HepG2 (cell line): ENCODE measurements around the gene MISP3. TPM values are rescaled to one million over a fixed set of nuclear protein-coding genes. Genes with fewer than 3 reads are reported as not detected.

ENCODE experiments used
- CHD4 ChIP-seq: fragments of 200-600 bp; sonication (generic); IDR thresholded peaks from 2 replicates; pipeline ENCODE4 v1.7.0; 2017; ENCODE audit warnings: mild to moderate bottlenecking, low read length, borderline replicate concordance
- GFI1 ChIP-seq: sonication (generic); formaldehyde crosslinking; IDR thresholded peaks from 2 replicates; pipeline ENCODE4 v1.5.0; 2020; ENCODE audit warnings: missing genetic modification reagents, mild to moderate bottlenecking, borderline replicate concordance
- HDAC6 ChIP-seq: fragments of 200-600 bp; sonication (generic); IDR thresholded peaks from 2 replicates; pipeline ENCODE4 v1.7.0; 2017; ENCODE audit warnings: mild to moderate bottlenecking, antibody characterized with exemption, low read length, low read depth
- HMGXB3 ChIP-seq: sonication (generic); formaldehyde crosslinking; IDR thresholded peaks from 2 replicates; pipeline ENCODE4 v1.4.0; 2020; ENCODE audit warnings: missing genetic modification reagents, borderline replicate concordance
- MBNL3 ChIP-seq: fragments of 250-450 bp; sonication (Bioruptor Pico); conservative IDR thresholded peaks from 2 replicates; pipeline ENCODE4 v1.8.0; 2022; ENCODE audit warnings: mild to moderate bottlenecking, inconsistent platforms
- PLRG1 ChIP-seq: fragments of 450-650 bp; conservative IDR thresholded peaks from 2 replicates; pipeline ENCODE4 v1.6.1; 2016
- RARA ChIP-seq: IDR thresholded peaks from 2 replicates; pipeline ENCODE4 v1.6.1; 2016; ENCODE audit warnings: missing genetic modification reagents, missing compliant biosample characterization
- REXO4 ChIP-seq: sonication (generic); formaldehyde crosslinking; IDR thresholded peaks from 2 replicates; pipeline ENCODE4 v1.8.0; 2022; ENCODE audit warnings: missing genetic modification reagents, mild to moderate bottlenecking, borderline replicate concordance
- SMAD3 ChIP-seq: sonication (generic); formaldehyde crosslinking; IDR thresholded peaks from 2 replicates; pipeline ENCODE4 v1.4.0; 2020; ENCODE audit warnings: missing genetic modification reagents
- ZFP36L1 ChIP-seq: sonication (generic); formaldehyde crosslinking; IDR thresholded peaks from 2 replicates; pipeline ENCODE4 v1.8.0; 2022; ENCODE audit warnings: mild to moderate bottlenecking, missing genetic modification reagents, moderate library complexity
- ZFP82 ChIP-seq: sonication (generic); formaldehyde crosslinking; IDR thresholded peaks from 2 replicates; pipeline ENCODE4 v1.5.1; 2020; ENCODE audit warnings: mild to moderate bottlenecking, missing genetic modification reagents, borderline replicate concordance
- ZNF10 ChIP-seq: sonication (generic); formaldehyde crosslinking; IDR thresholded peaks from 2 replicates; pipeline ENCODE4 v1.4.0; 2020; ENCODE audit warnings: mild to moderate bottlenecking, low read depth, missing genetic modification reagents, borderline replicate concordance
- ZNF251 ChIP-seq: sonication (generic); formaldehyde crosslinking; IDR thresholded peaks from 2 replicates; pipeline ENCODE4 v1.9.0; 2021; ENCODE audit warnings: mild to moderate bottlenecking, missing genetic modification reagents
- ZNF431 ChIP-seq: sonication (generic); formaldehyde crosslinking; IDR thresholded peaks from 2 replicates; pipeline ENCODE4 v1.9.0; 2022; ENCODE audit warnings: missing genetic modification reagents, low read depth, mild to moderate bottlenecking, borderline replicate concordance
- ZNF484 ChIP-seq: sonication (generic); formaldehyde crosslinking; IDR thresholded peaks from 2 replicates; pipeline ENCODE4 v1.5.1; 2020; ENCODE audit warnings: mild to moderate bottlenecking, low read depth, missing genetic modification reagents, borderline replicate concordance
- ZNF501 ChIP-seq: sonication (generic); formaldehyde crosslinking; IDR thresholded peaks from 2 replicates; pipeline ENCODE4 v1.5.1; 2020; ENCODE audit warnings: mild to moderate bottlenecking, moderate library complexity, missing genetic modification reagents
- ZNF550 ChIP-seq: sonication (generic); formaldehyde crosslinking; IDR thresholded peaks from 2 replicates; pipeline ENCODE4 v1.4.0; 2020; ENCODE audit warnings: mild to moderate bottlenecking, missing genetic modification reagents, borderline replicate concordance
- ZNF687 ChIP-seq: sonication (generic); formaldehyde crosslinking; IDR thresholded peaks from 2 replicates; pipeline ENCODE4 v1.5.1; 2020; ENCODE audit warnings: mild to moderate bottlenecking, missing genetic modification reagents, moderate library complexity
- ZNF784 ChIP-seq: sonication (generic); formaldehyde crosslinking; IDR thresholded peaks from 2 replicates; pipeline ENCODE4 v1.5.1; 2020; ENCODE audit warnings: missing genetic modification reagents, mild to moderate bottlenecking, borderline replicate concordance
- ZNF891 ChIP-seq: sonication (generic); formaldehyde crosslinking; IDR thresholded peaks from 2 replicates; pipeline ENCODE4 v1.5.0; 2020; ENCODE audit warnings: mild to moderate bottlenecking, missing genetic modification reagents
- ZSCAN30 ChIP-seq: sonication (generic); formaldehyde crosslinking; IDR thresholded peaks from 2 replicates; pipeline ENCODE4 v1.5.0; 2020; ENCODE audit warnings: mild to moderate bottlenecking, missing genetic modification reagents
- polyA plus RNA-seq, 8 experiments: library from polyadenylated mRNA; depleted of rRNA in 3 of 8; stranded (reverse) in 7 of 8; unstranded in 1 of 8; fragments of >200 nt; fragmentation: Illumina TruSeq in 4 of 8; extraction: Trizol in 4 of 8; gene quantifications; 2 replicates each; pipeline versions ENCODE4 v1.2.1 to v1.2.3, GENCODE V29; 2011 to 2016; ENCODE audit warnings: low read depth in 4 of 8, missing spikeins in 1 of 8, mixed read lengths in 1 of 8; ENCODE audit not compliant: insufficient read depth in 1 of 8
- total RNA-seq, 5 experiments: library from RNA; depleted of rRNA; stranded (reverse); fragments of >200 nt; fragmentation: Illumina TruSeq; extraction: Trizol; gene quantifications; 2 replicates each; pipeline ENCODE4 v1.2.3, GENCODE V29; 2016; ENCODE audit warnings: low read depth in 1 of 5

Gene MISP3
- total and polyA plus RNA-seq, 2 of the 13 experiments (the other 11 are each of a cell fraction or from before 2014, with no cell fraction given), result 2.5 to 5.4 TPM

GRCh38 chr19:14072535-14073260 is at the start of gene MISP3 (continued):
- TF ChIP-seq ZNF431, result no peak
- peak; percentile 2; the same call in 1 of the 2 replicates for TF ChIP-seq ZNF687
- TF ChIP-seq ZNF10 (CRISPR knock-in tag), result no peak
- no peak for TF ChIP-seq ZSCAN30 (CRISPR knock-in tag)
- no peak for TF ChIP-seq ZNF501 (CRISPR knock-in tag)
- no peak; the same call in 1 of the 2 replicates for TF ChIP-seq ZFP82
- TF ChIP-seq CHD4, result no peak
- no peak for TF ChIP-seq ZNF550 (CRISPR knock-in tag)
- peak; percentile 47; the same call in 1 of the 2 replicates for TF ChIP-seq RARA
- TF ChIP-seq HDAC6, result no peak
- TF ChIP-seq GFI1 (CRISPR knock-in tag), result peak; percentile 10; the same call in 1 of the 2 replicates
- TF ChIP-seq ZNF251 (CRISPR knock-in tag), result no peak
- no peak for TF ChIP-seq ZFP36L1 (CRISPR knock-in tag)
- TF ChIP-seq ZNF891 (CRISPR knock-in tag), result no peak
- TF ChIP-seq ZNF784 (CRISPR knock-in tag), result no peak
- TF ChIP-seq SMAD3 (CRISPR knock-in tag), result no peak
- no peak for TF ChIP-seq MBNL3 (CRISPR knock-in tag)
- TF ChIP-seq REXO4 (CRISPR knock-in tag), result no peak
- TF ChIP-seq ZNF484 (CRISPR knock-in tag), result no peak
- no peak for TF ChIP-seq HMGXB3 (CRISPR knock-in tag)
- no peak for TF ChIP-seq PLRG1
